Measurements from ENCODE around the gene SKI. TPM values are rescaled to one million over a fixed set of nuclear protein-coding genes. Genes with fewer than 3 reads are reported as not detected.
"Not testable (repeated sequence)": the region's sequence is repeated elsewhere in the genome, so short reads cannot be mapped to it uniquely, and the experiment has no call there.

SKI gene
- total and polyA plus RNA-seq, 10 of the 15 experiments (the other 5 are each of a cell fraction or from before 2014, with no cell fraction given) = 0.03 to 14.9 (median 0.96) TPM

DNA sequence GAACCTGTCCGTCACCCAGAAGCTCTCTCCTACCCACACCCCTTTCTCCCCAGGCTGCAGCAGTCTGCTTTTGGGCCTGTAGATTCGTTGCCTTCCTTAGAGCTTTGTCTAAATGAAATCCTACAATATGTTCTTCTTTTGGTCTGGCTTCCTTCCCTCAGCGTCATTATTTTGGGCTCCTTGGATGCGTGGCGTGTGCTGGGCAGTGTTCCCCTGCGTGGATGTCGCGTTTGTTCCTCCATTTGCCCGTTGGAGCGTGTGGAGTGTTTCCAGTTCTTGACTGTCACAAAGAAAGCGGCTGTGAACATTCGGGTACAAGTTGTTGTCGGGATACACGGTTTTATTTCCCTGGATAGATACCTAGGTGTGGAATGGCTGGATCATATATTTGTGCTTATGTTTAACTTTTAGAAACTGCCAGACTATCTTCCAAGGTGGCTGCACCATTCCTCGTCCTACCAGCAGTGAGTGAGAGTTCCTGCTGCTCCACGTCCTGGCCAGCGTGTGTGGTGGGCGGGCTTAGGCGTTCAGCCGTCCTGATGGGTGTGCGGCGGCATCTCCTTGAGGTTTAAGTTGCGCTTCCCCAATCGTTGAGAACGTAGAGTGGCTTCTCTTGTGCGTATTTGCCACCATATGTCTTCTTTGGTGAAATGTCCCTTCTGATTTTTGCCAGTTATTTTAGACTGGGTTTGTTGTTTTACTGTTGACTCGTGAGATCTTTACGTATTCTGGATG is 31.7 kb downstream of the SKI start (continued):
- no peak for TF ChIP-seq ATF3 (IDR thresholded peaks at IDR 0.05; ENCODE audit: borderline replicate concordance, extremely low read depth, low read depth, low read length)
- TF ChIP-seq, protein P1, sequence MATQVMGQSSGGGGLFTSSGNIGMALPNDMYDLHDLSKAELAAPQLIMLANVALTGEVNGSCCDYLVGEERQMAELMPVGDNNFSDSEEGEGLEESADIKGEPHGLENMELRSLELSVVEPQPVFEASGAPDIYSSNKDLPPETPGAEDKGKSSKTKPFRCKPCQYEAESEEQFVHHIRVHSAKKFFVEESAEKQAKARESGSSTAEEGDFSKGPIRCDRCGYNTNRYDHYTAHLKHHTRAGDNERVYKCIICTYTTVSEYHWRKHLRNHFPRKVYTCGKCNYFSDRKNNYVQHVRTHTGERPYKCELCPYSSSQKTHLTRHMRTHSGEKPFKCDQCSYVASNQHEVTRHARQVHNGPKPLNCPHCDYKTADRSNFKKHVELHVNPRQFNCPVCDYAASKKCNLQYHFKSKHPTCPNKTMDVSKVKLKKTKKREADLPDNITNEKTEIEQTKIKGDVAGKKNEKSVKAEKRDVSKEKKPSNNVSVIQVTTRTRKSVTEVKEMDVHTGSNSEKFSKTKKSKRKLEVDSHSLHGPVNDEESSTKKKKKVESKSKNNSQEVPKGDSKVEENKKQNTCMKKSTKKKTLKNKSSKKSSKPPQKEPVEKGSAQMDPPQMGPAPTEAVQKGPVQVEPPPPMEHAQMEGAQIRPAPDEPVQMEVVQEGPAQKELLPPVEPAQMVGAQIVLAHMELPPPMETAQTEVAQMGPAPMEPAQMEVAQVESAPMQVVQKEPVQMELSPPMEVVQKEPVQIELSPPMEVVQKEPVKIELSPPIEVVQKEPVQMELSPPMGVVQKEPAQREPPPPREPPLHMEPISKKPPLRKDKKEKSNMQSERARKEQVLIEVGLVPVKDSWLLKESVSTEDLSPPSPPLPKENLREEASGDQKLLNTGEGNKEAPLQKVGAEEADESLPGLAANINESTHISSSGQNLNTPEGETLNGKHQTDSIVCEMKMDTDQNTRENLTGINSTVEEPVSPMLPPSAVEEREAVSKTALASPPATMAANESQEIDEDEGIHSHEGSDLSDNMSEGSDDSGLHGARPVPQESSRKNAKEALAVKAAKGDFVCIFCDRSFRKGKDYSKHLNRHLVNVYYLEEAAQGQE (IDR thresholded peaks at IDR 0.05; ENCODE audit: low read depth, low read length) = no peak

DNA sequence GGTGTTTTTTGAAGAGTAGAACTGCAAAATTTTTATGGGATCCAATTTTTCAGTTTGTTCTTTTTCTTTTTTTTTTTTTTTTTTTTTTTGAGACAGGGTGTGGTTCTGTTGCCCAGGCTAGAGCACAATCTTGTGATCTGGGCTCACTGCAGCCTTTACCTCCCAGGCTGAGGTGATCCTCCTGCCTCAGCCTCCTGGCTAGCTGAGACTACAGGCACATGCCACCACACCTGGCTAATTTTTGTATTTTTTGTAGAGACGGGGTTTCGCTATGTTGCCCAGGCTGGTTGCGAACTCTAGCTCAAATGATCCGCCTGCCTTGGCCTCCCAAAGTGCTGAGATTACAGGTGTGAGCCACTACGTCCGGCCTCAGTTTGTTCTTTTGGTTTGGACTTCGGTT is 32.4 kb downstream of the SKI start:
- intact Hi-C loops (cut with micrococcal nuclease; ENCODE audit: unreplicated experiment); ATAC-seq; H3K4me1 ChIP-seq (ENCODE audit: control insufficient read depth, insufficient read depth, low read length); H3K9me3 ChIP-seq (replicated peaks; ENCODE audit: control insufficient read depth, insufficient read depth, low read length); DNase-seq (ENCODE audit: low read depth, low spot score); H3K27ac ChIP-seq (ENCODE audit: control insufficient read depth, insufficient read depth); H2AFZ ChIP-seq (ENCODE audit: control insufficient read depth, low read depth, low read length); RAD21 ChIA-PET (ENCODE audit: unreplicated experiment); H3K79me2 ChIP-seq (ENCODE audit: control insufficient read depth, insufficient read depth, low read length); H3K9ac ChIP-seq (ENCODE audit: control insufficient read depth, insufficient read depth, low read length); H3K4me2 ChIP-seq (ENCODE audit: control insufficient read depth, insufficient read depth); BruUV-seq (replicated peaks); H3K27me3 ChIP-seq (replicated peaks in 1 of 2; ENCODE audit: control insufficient read depth in 2 of 2, insufficient read depth in 2 of 2, low read length in 1 of 2); POLR2A ChIA-PET; H4K20me1 ChIP-seq (ENCODE audit: control insufficient read depth, insufficient read depth); FAIRE-seq; in situ Hi-C loops (cut with MboI); H3K36me3 ChIP-seq (ENCODE audit: control insufficient read depth in 2 of 2, insufficient read depth in 2 of 2, low read length in 1 of 2); H3K4me3 ChIP-seq: not testable (repeated sequence)
- ChIA-PET CTCF (interaction anchor here (0.9 to 1.5 kb wide), 2 partner anchors 11 to 65 kb away, joined by 3 to 5 read pairs; partner anchors contain the start of gene FAAP20), SMC1A (ENCODE audit: uncharacterized antibody, unreplicated experiment) (interaction anchor here (0.9 kb wide), 1 partner anchor 30 kb away, joined by 3 read pairs; no protein-coding TSS in a partner anchor)
- 95% methylated on average over 7 of the region's 7 CpGs for WGBS (ENCODE audit: insufficient coverage, insufficient replicate concordance, low lambda C conversion rate, missing lambda C conversion rate)
